Endothelial cell (in vitro differentiated cells): ENCODE data around the gene LIX1. TPM values are rescaled to one million over a fixed set of nuclear protein-coding genes. Genes with fewer than 3 reads are reported as not detected.
"Not testable (repeated sequence)": the region's sequence is repeated elsewhere in the genome, so short reads cannot be mapped to it uniquely, and the experiment has no call there.

Experiments
- DNase-seq: peaks from one replicate; pipeline ENCODE4 v3.0.0; 2021; ENCODE audit warnings: low spot score
- H3K27ac Mint-ChIP-seq: one replicate; pipeline ENCODE4 v1.8.0; 2021; ENCODE audit warnings: mixed read lengths, inconsistent platforms; ENCODE audit not compliant: unreplicated experiment
- H3K27me3 Mint-ChIP-seq: one replicate; pipeline ENCODE4 v1.8.0; 2021; ENCODE audit warnings: mild to moderate bottlenecking, moderate library complexity, mixed read lengths, inconsistent platforms; ENCODE audit not compliant: unreplicated experiment
- H3K36me3 Mint-ChIP-seq: one replicate; pipeline ENCODE4 v1.8.0; 2021; ENCODE audit warnings: mild to moderate bottlenecking, low read depth, mixed read lengths, inconsistent platforms; ENCODE audit not compliant: unreplicated experiment
- H3K4me1 Mint-ChIP-seq: one replicate; pipeline ENCODE4 v1.8.0; 2021; ENCODE audit warnings: mild to moderate bottlenecking, mixed read lengths, inconsistent platforms; ENCODE audit not compliant: unreplicated experiment
- H3K4me3 Mint-ChIP-seq: one replicate; pipeline ENCODE4 v1.8.0; 2021; ENCODE audit warnings: mild to moderate bottlenecking, mixed read lengths, inconsistent platforms; ENCODE audit not compliant: unreplicated experiment
- H3K9me3 Mint-ChIP-seq: one replicate; pipeline ENCODE4 v1.8.0; 2021; ENCODE audit warnings: mixed read lengths, inconsistent platforms; ENCODE audit not compliant: unreplicated experiment
- total RNA-seq: library from RNA; stranded (reverse); fragmentation: NEBNext Ultra II Directional; extraction: Animal tissue kit (Norgen Biotek cat#: 25700); gene quantifications from one replicate; pipeline ENCODE4 v1.2.1, GENCODE V29; 2021; ENCODE audit not compliant: unreplicated experiment
- TF ChIP-seq, protein P1 (sequence below): fragments of 200-600 bp; sonication (generic); IDR thresholded peaks from one replicate; pipeline ENCODE4 v1.5.0; 2021; ENCODE audit warnings: antibody characterized with exemption; ENCODE audit not compliant: unreplicated experiment

The LIX1 gene
- total RNA-seq, 1 donor from 2014 or later = 0.46 TPM

DNA sequence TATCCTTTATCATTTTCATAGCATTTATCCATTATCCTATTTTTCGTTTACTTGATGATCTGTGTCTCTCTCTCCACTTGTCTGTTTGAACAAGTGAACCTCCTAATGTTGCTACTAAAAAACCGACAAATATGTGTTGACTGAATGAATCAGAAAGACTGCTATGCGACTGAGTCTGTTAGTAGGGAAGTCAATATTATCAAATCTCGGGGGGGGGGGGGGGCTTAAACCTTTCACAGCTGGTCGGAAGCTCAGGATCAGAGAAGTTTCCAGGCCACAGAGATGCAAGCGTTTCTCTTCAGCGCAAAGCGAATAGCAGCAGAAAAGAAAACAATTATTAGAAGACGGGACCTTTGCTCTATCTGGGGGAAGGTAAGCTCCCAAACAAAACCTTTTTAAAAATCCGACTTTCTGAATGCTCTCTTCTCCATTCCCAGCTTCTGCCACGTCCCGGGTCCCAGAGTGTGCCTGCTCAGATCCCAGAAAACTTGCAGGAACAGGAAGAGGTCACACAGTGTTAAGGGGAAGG, 40.2 kb upstream of the LIX1 start:
- Mint-ChIP-seq H3K4me3 (peak overlapping the region; percentile 93), H3K9me3 (no peaks in the 10 kb centered on the region), H3K4me1 (peaks cover 24% of the 10 kb centered on the region), H3K27ac (peak overlapping the region; percentile 97), H3K36me3 (peaks cover 11% of the 10 kb centered on the region), H3K27me3 (peaks cover 4% of the 10 kb centered on the region)
- TF ChIP-seq, protein P1, sequence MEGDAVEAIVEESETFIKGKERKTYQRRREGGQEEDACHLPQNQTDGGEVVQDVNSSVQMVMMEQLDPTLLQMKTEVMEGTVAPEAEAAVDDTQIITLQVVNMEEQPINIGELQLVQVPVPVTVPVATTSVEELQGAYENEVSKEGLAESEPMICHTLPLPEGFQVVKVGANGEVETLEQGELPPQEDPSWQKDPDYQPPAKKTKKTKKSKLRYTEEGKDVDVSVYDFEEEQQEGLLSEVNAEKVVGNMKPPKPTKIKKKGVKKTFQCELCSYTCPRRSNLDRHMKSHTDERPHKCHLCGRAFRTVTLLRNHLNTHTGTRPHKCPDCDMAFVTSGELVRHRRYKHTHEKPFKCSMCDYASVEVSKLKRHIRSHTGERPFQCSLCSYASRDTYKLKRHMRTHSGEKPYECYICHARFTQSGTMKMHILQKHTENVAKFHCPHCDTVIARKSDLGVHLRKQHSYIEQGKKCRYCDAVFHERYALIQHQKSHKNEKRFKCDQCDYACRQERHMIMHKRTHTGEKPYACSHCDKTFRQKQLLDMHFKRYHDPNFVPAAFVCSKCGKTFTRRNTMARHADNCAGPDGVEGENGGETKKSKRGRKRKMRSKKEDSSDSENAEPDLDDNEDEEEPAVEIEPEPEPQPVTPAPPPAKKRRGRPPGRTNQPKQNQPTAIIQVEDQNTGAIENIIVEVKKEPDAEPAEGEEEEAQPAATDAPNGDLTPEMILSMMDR = no peak
- DNase-seq = no peak

DNA sequence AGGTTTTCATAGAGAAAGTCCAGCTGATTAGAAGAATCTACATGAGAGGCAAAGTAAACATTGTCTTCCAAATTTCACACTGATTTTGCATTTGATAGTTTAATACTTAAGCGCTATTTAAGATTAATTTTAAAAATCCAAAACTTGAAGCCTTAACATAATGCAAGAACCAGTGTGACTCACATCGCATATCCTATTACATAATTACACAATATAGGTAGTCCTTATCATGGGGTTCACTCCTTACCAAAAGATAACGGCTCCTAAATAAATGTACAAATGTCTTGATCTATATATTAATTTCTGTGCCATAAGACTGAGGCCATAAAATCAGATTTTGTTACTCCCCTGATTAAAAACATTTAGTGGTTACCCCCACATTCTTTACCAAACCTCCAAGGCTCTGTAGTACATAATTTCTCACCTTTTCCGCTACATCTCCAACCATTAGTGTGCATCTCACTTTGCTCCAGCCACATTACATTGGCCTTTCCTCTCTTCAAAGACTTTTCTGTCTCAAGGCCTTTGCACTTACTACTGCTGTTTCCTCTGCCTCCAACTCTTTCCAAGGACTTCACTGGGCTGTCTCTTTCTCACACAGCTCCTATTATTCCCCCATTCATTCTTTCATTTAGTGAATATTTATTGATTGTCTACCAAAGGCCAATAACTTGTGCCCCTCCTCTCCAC, 39.6 kb upstream of the LIX1 start:
- TF ChIP-seq, protein P1 = no peak
- peaks cover 11% of the 10 kb centered on the region for H3K36me3 Mint-ChIP-seq
- no peak for DNase-seq

DNA sequence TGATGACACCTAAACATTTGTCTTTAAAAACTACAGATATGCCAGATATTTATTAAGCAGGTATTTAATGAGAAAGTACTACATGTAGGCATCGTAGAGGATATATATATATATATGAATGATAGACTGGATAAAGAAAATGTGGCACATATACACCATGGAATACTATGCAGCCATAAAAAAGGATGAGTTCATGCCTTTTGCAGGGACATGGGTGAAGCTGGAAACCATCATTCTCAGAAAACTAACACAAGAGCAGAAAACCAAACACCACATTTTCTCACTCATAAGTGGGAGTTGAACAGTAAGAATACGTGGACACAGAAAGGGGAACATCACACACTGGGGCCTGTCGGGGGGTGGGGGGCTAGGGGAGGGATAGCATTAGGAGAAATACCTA, 37.0 kb upstream of the LIX1 start:
- not testable (repeated sequence) for H3K27me3 Mint-ChIP-seq, H3K4me3 Mint-ChIP-seq, H3K27ac Mint-ChIP-seq, DNase-seq, H3K9me3 Mint-ChIP-seq
- H3K4me1 Mint-ChIP-seq = peaks cover 21% of the 10 kb centered on the region
- H3K36me3 Mint-ChIP-seq = peaks cover 12% of the 10 kb centered on the region

More for the DNA sequence above, 39.6 kb upstream of the LIX1 start:
- peak overlapping the region; percentile 97 for H3K27ac Mint-ChIP-seq
- peaks cover 24% of the 10 kb centered on the region for H3K4me1 Mint-ChIP-seq
- H3K9me3 Mint-ChIP-seq = no peaks in the 10 kb centered on the region
- H3K27me3 Mint-ChIP-seq = peaks cover 4% of the 10 kb centered on the region
- peak overlapping the region; percentile 93 for H3K4me3 Mint-ChIP-seq

DNA sequence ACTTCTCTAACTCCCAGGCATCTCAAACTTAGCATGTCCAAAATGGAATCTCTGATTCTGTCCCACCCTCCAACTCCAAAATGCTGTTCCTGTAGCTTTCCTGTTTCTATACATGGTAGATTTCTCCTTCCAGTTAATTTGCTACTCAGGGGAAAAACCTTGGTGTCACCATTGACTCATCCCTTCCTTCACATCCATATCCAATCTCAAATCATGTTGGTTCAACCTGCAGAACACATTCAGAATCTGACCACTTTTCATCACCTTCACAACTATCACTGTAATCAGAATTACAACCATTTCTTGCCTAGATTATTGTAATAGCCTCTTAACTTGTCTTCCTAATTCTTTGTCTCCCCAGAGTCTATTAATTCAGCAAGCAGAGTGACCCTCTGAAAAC, 29.8 kb upstream of the LIX1 start:
- no peaks in the 10 kb centered on the region for H3K9me3 Mint-ChIP-seq
- H3K4me3 Mint-ChIP-seq = no peak overlapping the region
- no peak for DNase-seq
- H3K27me3 Mint-ChIP-seq = no peaks in the 10 kb centered on the region
- peaks cover 24% of the 10 kb centered on the region for H3K36me3 Mint-ChIP-seq
- no peaks in the 10 kb centered on the region for H3K4me1 Mint-ChIP-seq
- no peak overlapping the region for H3K27ac Mint-ChIP-seq
- TF ChIP-seq, protein P1 = no peak

DNA sequence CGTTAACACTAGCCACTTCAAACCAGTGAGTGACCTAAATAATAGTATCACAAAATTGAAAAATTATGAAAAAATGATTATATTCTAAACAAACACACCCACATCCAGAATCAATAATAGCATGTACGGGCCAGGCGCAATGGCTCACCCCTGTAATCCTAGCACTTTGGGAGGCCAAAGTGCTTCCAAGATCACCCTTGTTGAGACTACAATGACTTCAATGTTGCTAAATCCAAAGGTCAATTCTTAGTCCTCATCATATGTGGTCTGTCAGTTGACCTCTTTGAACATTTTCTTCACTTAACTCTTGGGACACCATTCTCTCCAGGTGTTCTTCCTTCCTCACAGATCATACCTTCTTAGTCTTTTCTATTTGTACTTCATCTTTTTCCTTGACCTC, 29.3 kb upstream of the LIX1 start:
- H3K9me3 Mint-ChIP-seq = no peaks in the 10 kb centered on the region
- H3K36me3 Mint-ChIP-seq = peaks cover 24% of the 10 kb centered on the region
- H3K4me1 Mint-ChIP-seq = no peaks in the 10 kb centered on the region
- TF ChIP-seq, protein P1 = no peak
- no peak for DNase-seq
- H3K27ac Mint-ChIP-seq = no peak overlapping the region
- no peaks in the 10 kb centered on the region for H3K27me3 Mint-ChIP-seq
- no peak overlapping the region for H3K4me3 Mint-ChIP-seq
